ENCODE results near the gene AGAP1. TPM values are rescaled to one million over a fixed set of nuclear protein-coding genes. Genes with fewer than 3 reads are reported as not detected.

Gene AGAP1
- total RNA-seq, 1 donor from 2014 or later: 20.4 TPM

DNA sequence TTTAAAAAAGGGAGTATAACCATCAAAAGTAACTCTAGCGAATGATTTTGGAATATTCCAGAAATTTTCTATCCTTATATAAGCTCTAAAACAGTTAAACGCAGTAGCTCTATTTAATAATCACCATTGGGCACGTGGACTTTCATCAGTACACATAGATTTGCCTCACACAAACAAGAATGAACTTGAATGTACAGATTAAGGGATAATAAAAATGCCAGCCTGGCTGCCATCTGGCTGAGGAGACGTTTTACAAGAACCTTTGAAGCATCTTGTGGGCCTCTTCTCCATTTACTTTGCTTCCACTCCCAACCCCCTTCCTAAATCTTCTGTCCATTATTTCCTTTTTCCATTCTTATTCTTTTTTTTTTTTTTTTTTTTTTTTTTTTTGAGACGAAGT lies 47.2 kb downstream of the AGAP1 start:
- no peak overlapping the region for H3K4me2 ChIP-seq
- H3K9ac ChIP-seq: no peak overlapping the region
- no peaks in the 10 kb centered on the region for H3K9me3 ChIP-seq (ENCODE audit: low read depth)
- peaks cover 90% of the 10 kb centered on the region for H3K79me2 ChIP-seq (ENCODE audit: low read depth)
- H4K20me1 ChIP-seq (ENCODE audit: low read depth): peaks cover 92% of the 10 kb centered on the region
- H3K36me3 Mint-ChIP-seq: no peaks in the 10 kb centered on the region
- H3K4me3 ChIP-seq: no peak overlapping the region
- H3K27ac Mint-ChIP-seq: no peak overlapping the region
- H3F3A ChIP-seq (ENCODE audit: low read depth): no peaks in the 10 kb centered on the region
- no peak overlapping the region for H2AFZ ChIP-seq (replicated peaks)
- H3K36me3 ChIP-seq: no peaks in the 10 kb centered on the region
- H3K27me3 Mint-ChIP-seq (ENCODE audit: insufficient read depth, low read depth): peaks cover 2% of the 10 kb centered on the region
- no peak overlapping the region for H3K27ac ChIP-seq
- no peak overlapping the region for H3K4me3 Mint-ChIP-seq
- H3K4me1 ChIP-seq: peaks cover 14% of the 10 kb centered on the region
- H3K4me1 Mint-ChIP-seq: peaks cover 41% of the 10 kb centered on the region
- DNase-seq (ENCODE audit: low spot score): no peak
- no peaks in the 10 kb centered on the region for H3K9me3 Mint-ChIP-seq
- H3K27me3 ChIP-seq: no peaks in the 10 kb centered on the region
- TF ChIP-seq EZH2 (IDR thresholded peaks at IDR 0.05) (no peak), EZH2phosphoT487 (IDR thresholded peaks at IDR 0.05) (no peak)
- TF ChIP-seq, protein P1, sequence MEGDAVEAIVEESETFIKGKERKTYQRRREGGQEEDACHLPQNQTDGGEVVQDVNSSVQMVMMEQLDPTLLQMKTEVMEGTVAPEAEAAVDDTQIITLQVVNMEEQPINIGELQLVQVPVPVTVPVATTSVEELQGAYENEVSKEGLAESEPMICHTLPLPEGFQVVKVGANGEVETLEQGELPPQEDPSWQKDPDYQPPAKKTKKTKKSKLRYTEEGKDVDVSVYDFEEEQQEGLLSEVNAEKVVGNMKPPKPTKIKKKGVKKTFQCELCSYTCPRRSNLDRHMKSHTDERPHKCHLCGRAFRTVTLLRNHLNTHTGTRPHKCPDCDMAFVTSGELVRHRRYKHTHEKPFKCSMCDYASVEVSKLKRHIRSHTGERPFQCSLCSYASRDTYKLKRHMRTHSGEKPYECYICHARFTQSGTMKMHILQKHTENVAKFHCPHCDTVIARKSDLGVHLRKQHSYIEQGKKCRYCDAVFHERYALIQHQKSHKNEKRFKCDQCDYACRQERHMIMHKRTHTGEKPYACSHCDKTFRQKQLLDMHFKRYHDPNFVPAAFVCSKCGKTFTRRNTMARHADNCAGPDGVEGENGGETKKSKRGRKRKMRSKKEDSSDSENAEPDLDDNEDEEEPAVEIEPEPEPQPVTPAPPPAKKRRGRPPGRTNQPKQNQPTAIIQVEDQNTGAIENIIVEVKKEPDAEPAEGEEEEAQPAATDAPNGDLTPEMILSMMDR (IDR thresholded peaks at IDR 0.05): no peak

DNA sequence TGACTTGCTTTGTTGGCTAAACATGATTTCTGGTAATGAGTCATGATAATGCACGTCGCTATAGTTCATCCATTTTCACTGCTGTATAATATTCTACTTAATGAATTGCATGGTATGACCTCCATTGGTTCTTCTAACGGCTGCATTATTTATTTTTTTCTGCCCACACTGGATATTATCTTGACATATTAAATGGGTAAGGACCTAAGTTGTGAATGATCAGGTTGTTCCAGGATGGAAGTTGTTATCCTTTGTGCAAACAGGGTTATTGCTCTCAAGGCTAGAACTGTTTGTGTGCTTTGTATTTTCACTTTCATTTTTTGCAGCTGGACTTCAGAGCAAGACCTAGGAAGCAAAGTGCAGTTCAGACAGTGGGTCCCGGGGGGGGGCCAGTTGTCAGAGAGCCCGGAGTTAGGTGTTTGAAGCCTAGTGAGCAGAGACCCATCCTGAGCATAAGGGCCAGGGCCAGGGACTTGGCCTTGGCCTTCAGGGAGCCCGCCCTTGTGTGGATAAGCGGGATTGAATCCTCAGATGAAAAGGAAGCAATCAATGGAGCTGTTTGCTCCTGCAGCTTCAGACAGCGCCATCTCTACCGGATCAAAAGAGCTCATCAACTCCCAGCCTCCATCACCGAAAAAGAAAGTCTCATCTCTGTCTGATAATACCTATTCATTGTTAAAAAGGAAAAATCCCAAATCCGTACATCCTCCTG lies 48.2 kb downstream of the AGAP1 start:
- no peaks in the 10 kb centered on the region for H3F3A ChIP-seq (ENCODE audit: low read depth)
- no peak overlapping the region for H3K4me2 ChIP-seq
- TF ChIP-seq, protein P1 (IDR thresholded peaks at IDR 0.05): no peak
- TF ChIP-seq EZH2 (IDR thresholded peaks at IDR 0.05): no peak
- no peak for TF ChIP-seq EZH2phosphoT487 (IDR thresholded peaks at IDR 0.05)
- H2AFZ ChIP-seq (replicated peaks): no peak overlapping the region
- H3K4me1 ChIP-seq: peaks cover 14% of the 10 kb centered on the region
- peaks cover 96% of the 10 kb centered on the region for H4K20me1 ChIP-seq (ENCODE audit: low read depth)
- no peaks in the 10 kb centered on the region for H3K9me3 ChIP-seq (ENCODE audit: low read depth)
- Mint-ChIP-seq H3K27ac (no peak overlapping the region), H3K9me3 (no peaks in the 10 kb centered on the region), H3K4me1 (peaks cover 38% of the 10 kb centered on the region), H3K36me3 (no peaks in the 10 kb centered on the region), H3K27me3 (ENCODE audit: insufficient read depth, low read depth) (peaks cover 2% of the 10 kb centered on the region), H3K4me3 (no peak overlapping the region)
- no peak overlapping the region for H3K27ac ChIP-seq
- H3K4me3 ChIP-seq: no peak overlapping the region
- peaks cover 93% of the 10 kb centered on the region for H3K79me2 ChIP-seq (ENCODE audit: low read depth)
- DNase-seq (ENCODE audit: low spot score): no peak
- no peaks in the 10 kb centered on the region for H3K36me3 ChIP-seq
- no peaks in the 10 kb centered on the region for H3K27me3 ChIP-seq
- no peak overlapping the region for H3K9ac ChIP-seq

DNA sequence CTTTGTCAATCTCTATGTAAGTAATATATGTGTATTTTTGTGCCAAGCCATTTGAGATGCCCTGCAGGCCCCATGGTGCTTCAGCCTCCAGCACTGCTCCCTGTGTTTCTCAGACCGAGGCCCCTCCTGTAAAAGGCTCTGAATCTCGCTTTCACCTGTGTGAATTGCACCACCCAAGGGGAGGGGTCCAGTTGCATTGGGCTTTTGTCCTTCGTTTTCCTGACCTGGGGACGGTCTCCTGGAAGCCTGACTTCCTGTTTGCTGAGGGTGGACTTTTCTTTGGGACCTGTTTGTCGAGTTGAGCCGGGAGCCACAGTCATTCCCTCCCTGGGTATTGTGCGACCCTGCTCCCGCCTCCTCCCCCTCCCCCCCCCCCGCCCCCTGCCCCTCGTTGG lies 48.9 kb downstream of the AGAP1 start:
- Histone ChIP-seq H2AFZ (replicated peaks) (no peak overlapping the region), H3K4me3 (no peak overlapping the region), H3K9ac (no peak overlapping the region), H4K20me1 (ENCODE audit: low read depth) (peaks cover 96% of the 10 kb centered on the region), H3K4me2 (no peak overlapping the region), H3K27me3 (no peaks in the 10 kb centered on the region), H3K9me3 (ENCODE audit: low read depth) (no peaks in the 10 kb centered on the region), H3K36me3 (no peaks in the 10 kb centered on the region), H3K4me1 (peaks cover 14% of the 10 kb centered on the region), H3K27ac (no peak overlapping the region), H3K79me2 (ENCODE audit: low read depth) (peaks cover 93% of the 10 kb centered on the region), H3F3A (ENCODE audit: low read depth) (no peaks in the 10 kb centered on the region)
- TF ChIP-seq EZH2 (IDR thresholded peaks at IDR 0.05): no peak
- TF ChIP-seq, protein P1 (IDR thresholded peaks at IDR 0.05): no peak
- no peak for TF ChIP-seq EZH2phosphoT487 (IDR thresholded peaks at IDR 0.05)
- Mint-ChIP-seq H3K27ac (no peak overlapping the region), H3K4me3 (no peak overlapping the region), H3K4me1 (peaks cover 33% of the 10 kb centered on the region), H3K27me3 (ENCODE audit: insufficient read depth, low read depth) (peaks cover 2% of the 10 kb centered on the region), H3K36me3 (no peaks in the 10 kb centered on the region), H3K9me3 (no peaks in the 10 kb centered on the region)
- no peak for DNase-seq (ENCODE audit: low spot score)

Data from neural progenitor cell (in vitro differentiated cells).